ENCODE data around the gene TBXAS1.

Gene TBXAS1

DNA sequence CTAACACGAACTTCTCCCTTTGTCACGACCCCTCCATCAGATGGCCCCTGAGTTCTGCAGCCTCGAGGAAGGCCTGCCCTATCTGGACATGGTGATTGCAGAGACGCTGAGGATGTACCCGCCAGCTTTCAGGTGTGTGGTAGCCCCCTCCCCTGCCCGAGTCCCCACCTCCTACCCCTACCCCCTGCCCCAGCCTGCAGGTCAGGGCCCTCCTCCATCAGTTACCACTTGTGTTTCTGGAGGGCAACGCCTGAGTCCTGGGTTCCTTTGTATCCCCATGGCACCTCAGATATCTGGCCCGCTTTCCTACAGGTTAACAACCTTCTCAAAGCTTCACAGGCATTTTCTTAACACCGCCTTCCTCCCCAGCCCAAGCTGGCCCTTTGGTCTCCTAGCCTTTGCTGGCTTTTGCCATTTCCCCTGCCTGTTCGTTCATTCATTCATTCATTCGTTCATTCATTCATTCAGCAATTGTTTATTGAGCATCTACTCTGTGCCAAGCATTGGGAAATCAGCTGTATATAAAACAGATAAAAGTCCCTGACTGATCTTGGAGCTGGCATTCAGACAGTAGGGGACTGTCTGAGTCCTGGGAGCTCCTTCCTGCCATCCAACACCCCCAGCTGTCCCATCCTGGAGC lies 178.1 kb downstream of the TBXAS1 start:
- no peak for DNase-seq

- DNase-seq: no peak
Observed at GRCh38 chr7:140008755-140009610, 179.9 kb downstream of the TBXAS1 start.

GRCh38 chr7:140009735-140010134 lies 180.7 kb downstream of the TBXAS1 start:
- no peak for DNase-seq

- no peak for DNase-seq
Observed at GRCh38 chr7:140010194-140010895, 181.3 kb downstream of the TBXAS1 start.

DNA sequence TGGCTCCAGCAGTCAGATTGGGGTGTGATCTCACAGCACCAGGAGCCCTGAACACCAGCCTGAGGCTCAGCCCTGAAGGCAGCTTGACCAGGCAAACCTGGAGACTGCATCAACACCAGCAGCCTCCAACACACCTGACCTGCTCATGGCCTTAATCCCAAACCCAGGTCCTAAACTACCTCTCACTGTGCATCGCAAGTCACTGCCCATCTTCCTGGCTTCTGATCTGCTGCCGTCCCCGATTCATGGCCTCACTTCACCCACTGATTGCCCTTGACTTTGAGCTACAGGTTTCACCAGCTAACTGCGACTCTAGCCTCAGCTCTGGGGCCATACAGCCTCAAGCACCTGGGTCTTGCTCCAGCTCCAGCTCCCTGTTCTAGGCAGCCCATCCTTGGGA lies 184.6 kb downstream of the TBXAS1 start:
- DNase-seq: no peak

- no peak for DNase-seq
Observed at GRCh38 chr7:140014123-140014522, 185.1 kb downstream of the TBXAS1 start.

GRCh38 chr7:140015471-140015970 lies 186.5 kb downstream of the TBXAS1 start:
- DNase-seq: no peak

- DNase-seq: no peak
Observed at GRCh38 chr7:140016540-140016939, 187.5 kb downstream of the TBXAS1 start.

- no peak for DNase-seq
Observed at GRCh38 chr7:140017034-140017433, 188.0 kb downstream of the TBXAS1 start.

GRCh38 chr7:140017543-140017942 lies 188.5 kb downstream of the TBXAS1 start:
- no peak for DNase-seq

DNA sequence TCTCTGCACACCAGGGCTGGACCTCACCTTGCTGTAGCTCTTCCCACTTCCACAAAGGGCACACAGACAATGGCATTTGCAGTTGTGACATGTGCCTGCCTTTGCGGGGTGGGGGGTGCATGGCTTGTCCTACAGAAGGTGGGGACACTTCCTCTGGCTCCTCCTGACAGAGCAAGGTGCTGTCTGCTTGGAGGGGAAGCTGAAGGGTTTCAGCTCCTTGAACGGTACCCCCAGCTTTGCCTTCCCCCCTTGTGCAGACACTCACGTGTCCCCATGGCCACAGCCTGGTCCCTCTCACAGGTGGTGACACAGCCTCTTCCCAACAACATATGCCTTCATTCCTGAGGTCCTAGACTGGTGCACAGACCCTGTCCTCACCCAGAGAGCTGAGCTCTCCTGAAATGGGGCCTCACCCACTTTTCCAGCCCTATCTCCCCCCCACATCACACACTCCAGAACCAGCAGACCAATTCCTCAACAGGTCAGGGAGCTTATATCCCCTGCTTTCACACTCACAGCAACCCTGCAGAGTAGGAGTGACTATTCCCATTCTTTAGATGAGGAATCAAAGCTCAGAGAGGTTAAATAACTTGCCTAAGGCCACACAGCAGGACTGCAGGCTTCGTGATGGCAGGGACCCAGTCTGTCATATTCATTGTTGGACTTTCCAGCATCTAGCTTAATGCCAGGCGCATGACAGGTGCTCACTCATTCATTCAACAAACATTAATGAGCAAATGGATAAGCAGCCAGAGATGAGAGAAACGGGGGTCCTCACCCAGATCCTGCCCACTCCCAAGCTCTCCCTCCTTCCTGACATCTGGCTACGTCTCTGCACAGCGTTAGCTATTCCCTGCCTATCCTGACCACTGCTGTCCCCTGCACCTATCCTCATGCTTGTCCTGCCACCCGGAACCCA lies 189.3 kb downstream of the TBXAS1 start:
- DNase-seq: no peak

GRCh38 chr7:140019172-140019571 lies 190.1 kb downstream of the TBXAS1 start:
- DNase-seq: no peak

DNA sequence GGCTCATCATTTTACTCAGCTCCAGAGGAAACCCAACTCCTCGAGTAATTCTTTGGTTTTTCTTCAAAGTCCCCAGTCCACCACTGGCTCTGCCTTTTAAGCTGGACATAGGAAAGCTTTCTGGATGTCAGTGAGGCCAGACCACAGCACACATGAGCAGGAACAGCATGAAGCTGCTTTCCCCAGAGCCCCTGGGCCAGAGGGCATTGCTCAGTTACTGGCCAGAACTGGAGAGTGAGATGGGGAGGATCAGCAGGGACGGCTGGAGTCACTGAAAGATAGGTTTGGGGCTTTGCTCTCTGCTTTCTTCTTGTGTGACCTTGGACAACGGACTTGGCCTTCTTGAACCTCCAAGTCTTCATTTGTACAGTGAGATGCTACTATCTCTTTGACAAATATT lies 190.5 kb downstream of the TBXAS1 start:
- DNase-seq: no peak

DNA sequence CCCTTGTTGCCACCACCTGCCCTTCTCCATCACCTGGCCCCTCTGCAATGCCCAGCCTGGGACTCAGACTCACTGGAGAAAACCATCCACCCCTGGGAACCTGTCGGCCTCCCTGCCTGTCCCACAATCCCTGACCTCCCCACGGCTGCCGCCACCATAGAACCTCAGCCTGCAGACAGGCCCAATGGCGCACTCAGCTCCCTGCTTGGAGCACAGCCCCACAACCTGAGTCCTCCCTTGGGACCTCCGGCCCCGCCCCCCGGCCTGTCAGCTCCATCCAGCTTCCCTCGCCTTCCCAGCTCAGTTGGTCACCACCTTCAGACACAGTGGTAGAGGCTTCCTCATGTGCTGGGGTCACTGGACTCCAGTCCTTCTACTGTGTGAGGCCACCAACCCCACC lies 192.5 kb downstream of the TBXAS1 start:
- no peak for DNase-seq

DNA sequence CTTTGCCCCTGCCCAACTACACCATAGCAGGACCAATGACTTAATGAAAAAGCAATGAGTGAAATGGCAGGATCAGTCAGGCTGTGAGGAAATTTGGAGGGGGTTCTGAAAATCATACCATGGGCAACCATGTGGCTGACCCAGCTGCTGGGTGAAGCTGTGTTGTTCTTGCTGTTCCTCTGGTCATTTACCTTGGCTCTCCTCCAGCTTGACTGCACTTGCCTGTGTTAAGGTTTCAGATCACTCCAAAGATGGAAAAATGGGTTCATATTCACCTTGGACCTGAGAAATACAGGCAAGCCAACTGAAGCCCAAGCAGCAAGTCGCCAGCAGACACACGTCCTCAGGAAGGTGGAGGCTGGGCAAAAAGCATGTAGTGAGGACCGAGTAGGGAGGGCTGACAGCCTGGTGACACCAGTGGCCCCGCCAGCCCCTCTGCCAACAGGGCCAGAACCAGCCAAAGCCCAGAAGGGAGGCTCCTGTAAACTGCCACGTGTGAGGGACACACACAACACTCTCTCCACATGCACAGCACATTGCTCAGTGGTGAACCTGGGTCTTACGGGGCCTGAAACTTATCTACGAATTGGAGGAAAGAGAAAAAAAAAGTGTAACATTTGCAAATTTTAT lies 193.6 kb downstream of the TBXAS1 start:
- DNase-seq: no peak

DNA sequence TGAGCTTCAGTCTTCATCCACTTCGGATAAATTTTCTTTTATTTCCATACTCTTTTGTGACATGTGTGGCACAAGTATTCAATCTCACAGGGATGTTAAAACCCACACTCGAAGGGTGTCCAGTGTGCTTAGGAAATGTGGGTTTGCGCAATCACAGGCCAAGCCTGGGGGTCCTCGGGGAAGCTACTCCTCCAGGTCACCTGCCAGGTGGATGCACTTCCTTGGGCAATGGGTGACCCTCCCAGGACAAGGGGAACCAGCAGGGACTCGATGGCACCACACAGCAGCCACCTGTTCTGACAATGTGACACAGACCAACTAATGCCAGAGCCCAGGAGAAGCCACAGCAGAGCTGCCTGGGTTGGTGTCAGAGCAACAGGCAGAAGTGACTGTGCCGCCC lies 194.7 kb downstream of the TBXAS1 start:
- no peak for DNase-seq

DNA sequence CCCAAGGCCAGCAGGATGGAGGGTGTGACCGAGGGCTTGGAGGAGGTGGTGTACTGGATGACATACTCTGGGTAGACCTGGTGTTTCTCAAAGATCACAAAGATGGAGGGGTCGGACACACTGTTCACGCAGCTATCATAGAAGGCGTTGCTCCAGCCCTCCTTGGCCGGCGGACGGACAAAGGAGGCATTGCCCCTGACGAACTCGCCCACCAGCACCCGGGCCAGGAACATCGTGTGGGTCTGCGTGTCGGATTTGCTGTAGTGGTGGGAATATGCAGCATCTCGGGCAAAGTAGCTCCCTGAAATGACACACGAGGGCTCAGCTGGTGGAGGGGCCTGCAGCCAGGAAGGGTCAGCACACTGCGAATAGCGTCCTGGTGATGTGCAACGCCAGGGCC lies 195.5 kb downstream of the TBXAS1 start:
- no peak for DNase-seq

- DNase-seq: no peak
Observed at GRCh38 chr7:140025241-140025640, 196.2 kb downstream of the TBXAS1 start.

- DNase-seq: no peak
Observed at GRCh38 chr7:140025814-140026433, 196.9 kb downstream of the TBXAS1 start.

GRCh38 chr7:140026935-140027334 lies 197.9 kb downstream of the TBXAS1 start:
- no peak for DNase-seq

- DNase-seq: no peak
Observed at GRCh38 chr7:140027858-140028257, 198.8 kb downstream of the TBXAS1 start.

DNA sequence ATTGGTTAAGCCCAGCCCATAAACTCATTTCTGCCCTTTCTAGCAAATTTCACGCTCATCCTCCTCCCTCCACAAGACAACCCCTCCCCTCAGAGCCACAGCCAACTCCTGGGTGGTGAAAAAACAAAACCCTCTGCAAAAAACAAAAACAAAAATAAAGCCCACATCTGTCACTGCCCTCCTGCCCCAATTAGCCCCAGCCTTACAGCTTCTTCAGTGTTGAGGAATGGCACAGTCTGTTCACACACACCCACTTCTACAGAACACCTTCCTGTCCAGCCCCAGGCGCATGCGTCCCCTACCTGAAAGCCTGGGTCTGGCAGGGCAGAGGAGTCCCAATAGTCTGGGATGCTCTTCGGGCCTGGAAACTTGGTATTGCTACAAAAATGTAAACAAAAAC lies 199.2 kb downstream of the TBXAS1 start:
- DNase-seq: no peak
